Lower leg skin (tissue), 4 donors: ENCODE data around the gene SLC9A7. TPM values are rescaled to one million over a fixed set of nuclear protein-coding genes. Genes with fewer than 3 reads are reported as not detected.

Experiments
- DNase-seq, 2 donors: peaks; one replicate each; pipeline ENCODE4 v3.0.0-alpha.2; 2019; ENCODE audit warnings: low spot score in 2 of 2
- H3K4me3 ChIP-seq: fragments of 200-600 bp; sonication (generic); 2 replicates; pipeline ENCODE4 v1.5.1; 2017; ENCODE audit warnings: mild to moderate bottlenecking, low read depth; ENCODE audit not compliant: poor library complexity, severe bottlenecking
- POLR2A ChIP-seq, 2 donors: fragments of 450-650 bp; IDR thresholded peaks; one replicate each; pipeline ENCODE4 v1.6.1; 2016 to 2017; ENCODE audit warnings: antibody characterized with exemption in 2 of 2, mild to moderate bottlenecking in 1 of 2, moderate library complexity in 1 of 2
- WGBS, 2 donors: methylation state at CpG; one replicate each; pipeline ENCODE4 v1.1.5; 2018; 5-methylcytosine and 5-hydroxymethylcytosine counted together
- intact Hi-C: fragments of 100-400 bp; cut with DNase I; formaldehyde crosslinking; loops from one replicate; pipeline ENCODE4 v1.15.0; 2023; ENCODE audit warnings: low total_unique reads
- total RNA-seq, 4 donors: library from RNA; depleted of rRNA; stranded (reverse); fragments of >200 nt; gene quantifications; one replicate each; pipeline ENCODE4 v1.1.0, GENCODE V29; 2016
- TF ChIP-seq, protein P1 (sequence below), 3 donors: fragments of 450-650 bp; IDR thresholded peaks; one replicate each; pipeline ENCODE4 v1.5.1; 2016; ENCODE audit warnings: antibody characterized with exemption in 3 of 3, mild to moderate bottlenecking in 3 of 3, moderate library complexity in 2 of 3

SLC9A7 gene
- 1 to 10 TPM; 3.6 to 10.0 (median 6.8) TPM for total RNA-seq

DNA sequence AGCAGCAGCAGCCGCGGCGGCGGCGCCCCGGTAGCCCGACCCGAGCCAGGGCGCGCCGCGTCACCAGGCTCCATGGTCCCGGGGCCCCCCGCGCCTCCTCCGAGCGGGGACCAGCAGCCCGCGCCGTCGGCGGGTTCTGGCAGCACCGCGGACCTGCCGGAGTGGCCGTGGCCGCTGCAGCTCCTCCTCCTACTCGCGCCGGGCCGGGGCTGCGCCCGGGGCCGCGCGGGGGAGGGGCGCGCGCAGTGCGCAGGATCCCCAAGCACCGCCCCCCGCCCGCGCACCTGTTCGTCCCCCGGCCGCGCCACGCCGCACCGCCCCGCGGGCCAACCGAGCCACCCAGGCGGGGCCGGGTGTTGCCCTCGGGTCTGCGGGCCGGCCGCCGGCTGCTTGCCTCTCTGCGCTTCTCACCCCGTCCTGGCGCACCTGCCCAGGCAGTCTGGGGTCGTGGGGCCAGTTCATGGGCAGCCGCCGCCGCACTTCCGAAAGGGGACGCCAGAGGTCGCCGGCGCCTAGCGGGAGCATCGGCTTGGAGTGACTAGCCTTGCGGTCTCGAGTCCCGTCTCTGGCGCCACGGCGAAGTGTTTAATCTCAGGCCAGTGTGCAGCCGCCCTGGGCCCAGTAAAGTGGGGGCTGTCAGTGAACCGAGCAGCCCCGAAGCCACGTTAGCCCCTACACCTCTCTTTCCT is at the start of gene SLC9A7:
TSS of gene SLC9A7 (minus strand) at position 163 of the 689 bp plus-strand sequence. CDS start at position 74, 89 bp downstream.
- peak within 1 kb of the TSS; percentile 25 for H3K4me3 ChIP-seq
- TF ChIP-seq, protein P1, sequence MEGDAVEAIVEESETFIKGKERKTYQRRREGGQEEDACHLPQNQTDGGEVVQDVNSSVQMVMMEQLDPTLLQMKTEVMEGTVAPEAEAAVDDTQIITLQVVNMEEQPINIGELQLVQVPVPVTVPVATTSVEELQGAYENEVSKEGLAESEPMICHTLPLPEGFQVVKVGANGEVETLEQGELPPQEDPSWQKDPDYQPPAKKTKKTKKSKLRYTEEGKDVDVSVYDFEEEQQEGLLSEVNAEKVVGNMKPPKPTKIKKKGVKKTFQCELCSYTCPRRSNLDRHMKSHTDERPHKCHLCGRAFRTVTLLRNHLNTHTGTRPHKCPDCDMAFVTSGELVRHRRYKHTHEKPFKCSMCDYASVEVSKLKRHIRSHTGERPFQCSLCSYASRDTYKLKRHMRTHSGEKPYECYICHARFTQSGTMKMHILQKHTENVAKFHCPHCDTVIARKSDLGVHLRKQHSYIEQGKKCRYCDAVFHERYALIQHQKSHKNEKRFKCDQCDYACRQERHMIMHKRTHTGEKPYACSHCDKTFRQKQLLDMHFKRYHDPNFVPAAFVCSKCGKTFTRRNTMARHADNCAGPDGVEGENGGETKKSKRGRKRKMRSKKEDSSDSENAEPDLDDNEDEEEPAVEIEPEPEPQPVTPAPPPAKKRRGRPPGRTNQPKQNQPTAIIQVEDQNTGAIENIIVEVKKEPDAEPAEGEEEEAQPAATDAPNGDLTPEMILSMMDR (IDR thresholded peaks at IDR 0.05): peak in 1 of 3 donors; percentile 28
- TF ChIP-seq POLR2A (IDR thresholded peaks at IDR 0.05): no peak
- intact Hi-C loops: no loop called here
- peak; percentile 39 to 95 for DNase-seq
- 0 to 11% methylated on average over 6 to 29 of the region's 85 CpGs for WGBS, 2 donors

DNA sequence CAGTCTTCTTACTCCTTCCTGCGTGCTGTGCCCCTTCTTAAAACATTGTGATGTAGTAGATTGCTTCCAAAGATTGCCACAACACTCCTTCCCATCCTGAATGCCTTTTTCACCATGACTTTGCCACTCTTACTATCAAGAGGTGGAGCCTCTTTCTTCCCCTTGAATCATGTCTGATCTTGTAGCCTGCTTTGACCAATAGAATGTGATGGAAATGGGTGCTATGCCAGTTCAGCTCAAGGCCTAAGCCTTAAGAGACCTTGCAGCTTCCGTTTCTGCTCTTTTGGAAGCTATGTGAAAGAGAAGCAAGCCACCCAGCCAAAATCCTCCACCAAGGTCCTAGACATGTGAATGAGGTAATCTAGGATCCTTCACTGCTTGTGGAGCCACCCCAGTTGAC is 46.4 kb upstream of the SLC9A7 start:
- H3K4me3 ChIP-seq: no peak overlapping the region
- TF ChIP-seq, protein P1 (IDR thresholded peaks at IDR 0.05): no peak
- no peak for TF ChIP-seq POLR2A (IDR thresholded peaks at IDR 0.05)
- 37 to 39% methylated on average over 2 of the region's 2 CpGs for WGBS, 2 donors
- intact Hi-C loops: no loop called here
- DNase-seq: peak in 1 of 2 donors; percentile 21

DNA sequence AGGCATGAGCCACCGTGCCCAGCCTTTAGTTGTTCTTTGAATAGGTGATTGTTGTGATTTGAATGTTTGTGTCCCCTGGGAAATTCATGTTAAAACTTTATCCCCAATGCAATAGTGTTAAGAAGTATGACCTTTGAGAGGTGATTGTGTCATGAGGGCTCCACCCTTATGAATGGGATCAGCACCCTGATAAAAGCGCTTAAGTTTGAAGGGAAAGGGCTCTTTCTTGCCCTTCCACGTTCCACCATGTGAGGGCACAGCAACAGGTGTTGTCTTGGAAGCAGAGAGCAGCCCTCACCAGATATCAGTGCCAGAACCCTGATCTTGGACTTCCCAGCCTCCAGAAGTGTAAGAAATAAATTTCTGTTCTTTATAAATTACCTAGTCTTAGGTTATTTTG is 44.2 kb upstream of the SLC9A7 start:
- no peak overlapping the region for H3K4me3 ChIP-seq
- 60 to 75% methylated on average over 3 of the region's 3 CpGs for WGBS, 2 donors
- peak in 1 of 2 donors; percentile 15 for DNase-seq
- intact Hi-C loops: no loop called here
- TF ChIP-seq, protein P1 (IDR thresholded peaks at IDR 0.05): no peak
- TF ChIP-seq POLR2A (IDR thresholded peaks at IDR 0.05): no peak

DNA sequence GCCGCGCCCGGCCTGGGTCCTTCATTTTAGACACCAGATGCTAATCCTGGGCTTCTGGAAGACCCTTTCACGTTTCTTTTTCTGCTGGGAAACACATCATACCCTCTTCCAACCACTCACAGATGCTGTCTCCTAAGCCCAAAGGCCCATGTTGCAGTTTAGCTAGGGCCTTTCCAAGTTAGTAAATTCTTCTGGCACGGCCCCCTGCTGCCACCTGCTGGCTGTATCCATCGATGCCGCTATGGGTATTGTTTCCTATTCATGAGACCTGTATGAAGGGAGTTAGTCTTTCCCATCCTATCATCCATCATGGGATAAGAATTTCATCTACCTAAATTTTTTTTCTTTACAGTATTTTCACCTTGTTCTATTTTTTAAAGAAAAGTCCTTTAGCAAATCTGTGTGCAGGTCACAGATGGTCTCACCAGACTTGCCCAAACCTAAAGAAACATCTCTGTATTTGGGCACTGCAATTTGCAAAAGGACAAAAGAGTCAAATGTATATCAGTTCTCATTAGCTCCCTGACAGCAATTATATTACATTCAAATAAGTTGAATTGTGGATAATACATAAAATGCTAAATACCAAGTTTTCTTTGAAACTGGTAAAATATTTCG is 37.8 kb upstream of the SLC9A7 start:
- intact Hi-C loops: no loop called here
- DNase-seq: peak; percentile 63 to 94
- TF ChIP-seq, protein P1 (IDR thresholded peaks at IDR 0.05): no peak
- no peak for TF ChIP-seq POLR2A (IDR thresholded peaks at IDR 0.05)
- no peak overlapping the region for H3K4me3 ChIP-seq
- 43 to 49% methylated on average over 8 of the region's 8 CpGs for WGBS, 2 donors

DNA sequence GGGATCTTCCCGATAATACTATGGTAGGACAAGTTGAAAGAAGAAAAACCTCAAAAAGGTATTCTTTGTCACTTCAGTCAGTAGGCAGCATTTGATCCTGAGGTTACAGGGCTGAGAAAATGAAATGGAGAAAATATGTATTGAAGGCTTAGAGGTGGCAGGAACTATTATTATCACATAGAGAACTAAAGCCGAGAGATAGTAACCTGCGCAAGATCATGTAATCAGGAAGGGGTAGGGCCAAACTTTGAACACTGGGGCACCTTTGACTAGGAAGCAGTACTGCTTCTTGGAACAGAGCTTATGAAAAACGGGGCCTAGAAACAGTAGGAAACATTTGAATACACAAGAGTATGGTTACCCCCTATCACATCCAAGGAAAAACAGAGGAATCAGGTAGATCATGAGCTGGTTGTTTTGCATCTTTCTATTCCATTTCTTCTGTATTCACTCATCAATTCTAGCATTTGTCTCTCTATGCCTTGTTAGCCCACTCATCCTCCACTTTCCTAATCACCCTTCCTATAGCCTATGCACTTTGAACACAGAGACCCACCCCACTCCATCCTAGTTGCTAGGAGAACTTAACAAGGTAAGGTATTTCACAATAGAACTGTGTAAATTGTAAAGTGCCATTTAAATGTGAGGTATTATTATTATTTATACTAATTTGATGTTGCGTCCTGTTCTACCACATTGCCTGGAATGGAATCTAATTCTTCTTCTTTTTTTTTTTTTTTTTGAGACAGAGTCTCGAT is 34.6 kb upstream of the SLC9A7 start:
- no peak for TF ChIP-seq POLR2A (IDR thresholded peaks at IDR 0.05)
- TF ChIP-seq, protein P1 (IDR thresholded peaks at IDR 0.05): no peak
- H3K4me3 ChIP-seq: no peak overlapping the region
- intact Hi-C loops: no loop called here
- peak in 1 of 2 donors; percentile 9 for DNase-seq
- 72 to 73% methylated on average over 6 of the region's 6 CpGs for WGBS, 2 donors
